Fibroblast of lung (primary cell): ENCODE results near the gene GSTT4.

ENCODE experiments used
- CTCF ChIP-seq, 2 donors: IDR thresholded peaks in 1 of 2; conservative IDR thresholded peaks in 1 of 2; 1 replicate in 1 of 2; 2 replicates in 1 of 2; pipeline ENCODE4 v1.5.1; 2011 to 2012; ENCODE audit warnings: low read length in 2 of 2, control low read depth in 1 of 2, inconsistent platforms in 1 of 2, low read depth in 1 of 2, mild to moderate bottlenecking in 1 of 2
- EZH2 ChIP-seq: IDR thresholded peaks from 2 replicates; pipeline ENCODE4 v1.5.1; 2012; ENCODE audit warnings: low read length, control low read depth, mild to moderate bottlenecking; ENCODE audit errors: missing control alignments

- no peak for TF ChIP-seq CTCF (conservative IDR thresholded peaks at IDR 0.05 in 1 of 2, IDR thresholded peaks at IDR 0.05 in 1 of 2; ENCODE audit: low read depth in 1 of 2, low read length in 2 of 2)
- TF ChIP-seq EZH2, result no peak
Observed at GRCh38 chr22:24016156-24016555, 10.9 kb upstream of the GSTT4 start.
